Fibroblast of lung (primary cell): ENCODE results near the gene LRRK1. TPM values are rescaled to one million over a fixed set of nuclear protein-coding genes. Genes with fewer than 3 reads are reported as not detected.

Experiments used
- DNase-seq, 2 donors: peaks; one replicate each; pipeline versions ENCODE4 v3.0.0 to v3.0.0-alpha.2; 2010; ENCODE audit warnings: low read depth in 2 of 2
- H2AFZ ChIP-seq: 2 replicates; pipeline ENCODE4 v1.5.1; 2012; ENCODE audit warnings: low read length, control low read depth, inconsistent platforms
- H3K27ac ChIP-seq: 2 replicates; pipeline ENCODE4 v1.5.1; 2011; ENCODE audit warnings: low read length, control low read depth; ENCODE audit not compliant: insufficient read depth
- H3K27me3 ChIP-seq: 2 replicates; pipeline ENCODE4 v1.5.1; 2011; ENCODE audit warnings: mild to moderate bottlenecking, low read length; ENCODE audit not compliant: control insufficient read depth, insufficient read depth
- H3K36me3 ChIP-seq: 2 replicates; pipeline ENCODE4 v1.5.1; 2011; ENCODE audit warnings: low read length; ENCODE audit not compliant: control insufficient read depth, insufficient read depth
- H3K4me1 ChIP-seq: 2 replicates; pipeline ENCODE4 v1.5.1; 2011; ENCODE audit warnings: low read length; ENCODE audit not compliant: control insufficient read depth, insufficient read depth; ENCODE audit errors: extremely low read depth
- H3K4me2 ChIP-seq: 2 replicates; pipeline ENCODE4 v1.5.1; 2011; ENCODE audit warnings: low read length, control low read depth; ENCODE audit not compliant: insufficient read depth; ENCODE audit errors: extremely low read depth
- H3K4me3 ChIP-seq, 4 experiments: fragments of 200-600 bp in 1 of 4; sonication (generic) in 1 of 4; replicated peaks in 1 of 4; 2 replicates each; pipeline ENCODE4 v1.5.1; 2011 to 2016; ENCODE audit warnings: low read length in 4 of 4, low read depth in 3 of 4, mild to moderate bottlenecking in 3 of 4, control low read depth in 2 of 4, inconsistent platforms in 1 of 4, mixed read lengths in 1 of 4; ENCODE audit not compliant: insufficient read depth in 1 of 4; ENCODE audit errors: control extremely low read depth in 1 of 4
- H3K79me2 ChIP-seq: 2 replicates; pipeline ENCODE4 v1.5.1; 2012; ENCODE audit warnings: mild to moderate bottlenecking, low read length, inconsistent platforms; ENCODE audit not compliant: control insufficient read depth, insufficient read depth
- H3K9ac ChIP-seq: 2 replicates; pipeline ENCODE4 v1.5.1; 2011; ENCODE audit warnings: mild to moderate bottlenecking, low read length, control low read depth; ENCODE audit not compliant: insufficient read depth
- H3K9me3 ChIP-seq: 2 replicates; pipeline ENCODE4 v1.5.1; 2012; ENCODE audit warnings: low read depth, low read length; ENCODE audit not compliant: control insufficient read depth, insufficient read depth
- H4K20me1 ChIP-seq: 2 replicates; pipeline ENCODE4 v1.5.1; 2011; ENCODE audit warnings: low read length; ENCODE audit not compliant: control insufficient read depth, insufficient read depth; ENCODE audit errors: extremely low read depth
- EZH2 ChIP-seq: IDR thresholded peaks from 2 replicates; pipeline ENCODE4 v1.5.1; 2012; ENCODE audit warnings: low read length, control low read depth, mild to moderate bottlenecking; ENCODE audit errors: missing control alignments
- polyA plus RNA-seq, 2 donors: library from polyadenylated mRNA; depleted of rRNA in 1 of 2; stranded (reverse) in 1 of 2; unstranded in 1 of 2; fragments of >200 nt; gene quantifications; 2 replicates each; pipeline ENCODE4 v1.2.1, GENCODE V29; 2011 to 2012; ENCODE audit warnings: missing spikeins in 1 of 2
- total RNA-seq: library from RNA; depleted of rRNA; stranded (reverse); fragments of >200 nt; gene quantifications from 2 replicates; pipeline ENCODE4 v1.2.1, GENCODE V29; 2014
- TF ChIP-seq, protein P1 (sequence below), 2 donors: IDR thresholded peaks in 1 of 2; conservative IDR thresholded peaks in 1 of 2; 1 replicate in 1 of 2; 2 replicates in 1 of 2; pipeline ENCODE4 v1.5.1; 2011 to 2012; ENCODE audit warnings: low read length in 2 of 2, control low read depth in 1 of 2, inconsistent platforms in 1 of 2, low read depth in 1 of 2, mild to moderate bottlenecking in 1 of 2

The LRRK1 gene
- total and polyA plus RNA-seq, 2 donors (not counting 1 experiment from before 2014, with no cell fraction given): 3.8 to 12.2 TPM

DNA sequence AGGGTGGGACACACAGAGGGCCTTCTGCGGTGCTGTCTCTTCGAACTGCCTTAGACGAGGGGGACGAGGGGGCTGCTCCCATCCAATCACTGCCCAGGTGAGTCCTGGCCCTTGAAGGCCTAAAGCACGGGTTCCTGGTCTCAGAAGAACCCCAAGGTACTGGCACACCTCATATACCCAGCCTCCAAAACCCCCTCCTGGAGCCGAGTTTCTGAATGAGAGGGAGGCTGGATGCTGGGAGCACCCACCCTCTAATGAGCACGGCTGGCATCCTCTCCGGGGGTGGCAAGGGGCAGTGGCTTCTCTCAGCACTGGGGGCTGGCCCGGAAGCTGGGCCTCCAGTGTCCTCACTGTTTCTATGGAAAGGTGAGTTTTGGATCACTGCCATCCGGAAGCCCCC, 165.6 kb downstream of the LRRK1 start:
- peaks cover 10% of the 10 kb centered on the region for H3K27me3 ChIP-seq
- H3K36me3 ChIP-seq: no peaks in the 10 kb centered on the region
- no peaks in the 10 kb centered on the region for H3K9me3 ChIP-seq
- H3K79me2 ChIP-seq: no peaks in the 10 kb centered on the region
- H3K4me1 ChIP-seq: no peaks in the 10 kb centered on the region
- no peak for DNase-seq
- no peak overlapping the region for H2AFZ ChIP-seq
- H3K4me2 ChIP-seq: no peak overlapping the region
- TF ChIP-seq EZH2: no peak
- TF ChIP-seq, protein P1, sequence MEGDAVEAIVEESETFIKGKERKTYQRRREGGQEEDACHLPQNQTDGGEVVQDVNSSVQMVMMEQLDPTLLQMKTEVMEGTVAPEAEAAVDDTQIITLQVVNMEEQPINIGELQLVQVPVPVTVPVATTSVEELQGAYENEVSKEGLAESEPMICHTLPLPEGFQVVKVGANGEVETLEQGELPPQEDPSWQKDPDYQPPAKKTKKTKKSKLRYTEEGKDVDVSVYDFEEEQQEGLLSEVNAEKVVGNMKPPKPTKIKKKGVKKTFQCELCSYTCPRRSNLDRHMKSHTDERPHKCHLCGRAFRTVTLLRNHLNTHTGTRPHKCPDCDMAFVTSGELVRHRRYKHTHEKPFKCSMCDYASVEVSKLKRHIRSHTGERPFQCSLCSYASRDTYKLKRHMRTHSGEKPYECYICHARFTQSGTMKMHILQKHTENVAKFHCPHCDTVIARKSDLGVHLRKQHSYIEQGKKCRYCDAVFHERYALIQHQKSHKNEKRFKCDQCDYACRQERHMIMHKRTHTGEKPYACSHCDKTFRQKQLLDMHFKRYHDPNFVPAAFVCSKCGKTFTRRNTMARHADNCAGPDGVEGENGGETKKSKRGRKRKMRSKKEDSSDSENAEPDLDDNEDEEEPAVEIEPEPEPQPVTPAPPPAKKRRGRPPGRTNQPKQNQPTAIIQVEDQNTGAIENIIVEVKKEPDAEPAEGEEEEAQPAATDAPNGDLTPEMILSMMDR (conservative IDR thresholded peaks at IDR 0.05 in 1 of 2, IDR thresholded peaks at IDR 0.05 in 1 of 2; ENCODE audit: low read depth in 1 of 2, low read length in 2 of 2): no peak
- H3K27ac ChIP-seq: no peak overlapping the region
- no peaks in the 10 kb centered on the region for H4K20me1 ChIP-seq
- no peak overlapping the region for H3K4me3 ChIP-seq
- H3K9ac ChIP-seq: no peak overlapping the region

DNA sequence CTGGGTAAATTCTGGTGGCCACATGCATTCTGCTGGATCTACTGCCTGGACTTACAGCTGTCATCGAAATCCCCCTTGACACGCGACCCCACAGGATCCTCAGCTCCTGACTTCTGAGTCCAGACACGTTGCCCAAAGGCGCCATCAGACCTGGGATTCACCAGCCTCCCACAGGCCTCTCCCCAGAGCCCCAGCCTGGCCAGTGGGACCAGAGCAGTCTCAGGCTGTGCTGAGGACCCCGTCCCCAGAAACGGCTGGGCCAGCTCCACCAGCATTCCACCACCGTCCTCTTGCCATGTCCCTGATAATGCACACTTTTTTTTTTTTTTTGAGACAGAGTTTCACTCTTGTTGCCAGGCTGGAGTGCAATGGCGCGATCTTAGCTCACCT, 166.1 kb downstream of the LRRK1 start:
- H3K79me2 ChIP-seq: no peaks in the 10 kb centered on the region
- H3K4me1 ChIP-seq: no peaks in the 10 kb centered on the region
- H3K27me3 ChIP-seq: peaks cover 10% of the 10 kb centered on the region
- no peak for TF ChIP-seq EZH2
- TF ChIP-seq, protein P1 (conservative IDR thresholded peaks at IDR 0.05 in 1 of 2, IDR thresholded peaks at IDR 0.05 in 1 of 2; ENCODE audit: low read depth in 1 of 2, low read length in 2 of 2): no peak
- no peaks in the 10 kb centered on the region for H4K20me1 ChIP-seq
- no peak overlapping the region for H3K9ac ChIP-seq
- H3K27ac ChIP-seq: no peak overlapping the region
- no peak overlapping the region for H3K4me2 ChIP-seq
- DNase-seq: no peak
- H2AFZ ChIP-seq: no peak overlapping the region
- no peaks in the 10 kb centered on the region for H3K9me3 ChIP-seq
- no peak overlapping the region for H3K4me3 ChIP-seq
- no peaks in the 10 kb centered on the region for H3K36me3 ChIP-seq

DNA sequence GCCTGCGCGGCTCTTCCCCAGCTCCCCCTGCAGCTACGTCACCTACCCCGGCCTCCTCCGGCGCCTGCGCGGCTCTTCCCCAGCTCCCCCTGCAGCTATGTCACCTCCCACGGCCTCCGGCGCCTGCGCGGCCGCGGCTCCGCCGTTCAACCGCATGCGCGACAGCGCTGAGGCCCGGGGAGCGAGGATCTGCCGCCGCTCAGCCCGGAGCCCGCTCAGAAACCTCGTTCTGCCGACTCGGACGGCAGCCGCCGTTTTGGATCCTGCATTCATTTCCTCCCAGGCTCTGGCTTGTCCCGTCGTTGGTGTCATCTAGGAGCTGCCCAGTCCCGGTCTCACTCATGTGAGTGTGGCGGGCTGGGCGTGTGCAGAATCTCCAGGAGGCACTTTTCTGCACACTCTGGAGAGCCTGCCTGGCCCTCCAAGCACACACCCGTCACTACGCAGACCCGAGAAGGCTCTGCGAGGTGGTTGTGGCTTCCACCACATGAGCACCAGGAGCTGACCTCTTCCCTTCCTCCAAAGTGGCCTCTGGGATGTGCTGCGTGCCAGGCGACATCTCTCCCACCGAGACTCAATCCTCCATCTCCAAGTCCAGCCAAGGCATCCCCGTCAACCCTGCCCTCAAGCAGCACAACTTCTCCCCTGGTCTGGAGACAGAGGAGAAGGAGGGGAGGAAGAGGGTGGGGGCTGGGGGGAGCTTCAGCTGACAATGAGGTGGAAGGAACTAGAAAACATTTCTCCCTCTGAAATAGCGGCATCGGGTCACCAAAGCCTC, 167.4 kb downstream of the LRRK1 start:
- Histone ChIP-seq H2AFZ (no peak overlapping the region), H3K4me3 (no peak overlapping the region), H4K20me1 (no peaks in the 10 kb centered on the region), H3K36me3 (no peaks in the 10 kb centered on the region), H3K4me2 (no peak overlapping the region), H3K9me3 (no peaks in the 10 kb centered on the region), H3K79me2 (no peaks in the 10 kb centered on the region), H3K9ac (no peak overlapping the region), H3K4me1 (peaks cover 8% of the 10 kb centered on the region), H3K27me3 (peaks cover 10% of the 10 kb centered on the region), H3K27ac (no peak overlapping the region)
- DNase-seq: no peak
- TF ChIP-seq, protein P1 (conservative IDR thresholded peaks at IDR 0.05 in 1 of 2, IDR thresholded peaks at IDR 0.05 in 1 of 2; ENCODE audit: low read depth in 1 of 2, low read length in 2 of 2): no peak
- TF ChIP-seq EZH2: no peak
